ENCODE measurements around the gene BICC1.

The BICC1 gene

GRCh38 chr10:58842860-58843376 lies 330.2 kb downstream of the BICC1 start:
- no peak for TF ChIP-seq CTCF (conservative IDR thresholded peaks at IDR 0.05; ENCODE audit: low read length)
- no peak overlapping the region for H3K4me3 ChIP-seq (ENCODE audit: low read length)
- DNase-seq (ENCODE audit: low read depth): no peak

DNA sequence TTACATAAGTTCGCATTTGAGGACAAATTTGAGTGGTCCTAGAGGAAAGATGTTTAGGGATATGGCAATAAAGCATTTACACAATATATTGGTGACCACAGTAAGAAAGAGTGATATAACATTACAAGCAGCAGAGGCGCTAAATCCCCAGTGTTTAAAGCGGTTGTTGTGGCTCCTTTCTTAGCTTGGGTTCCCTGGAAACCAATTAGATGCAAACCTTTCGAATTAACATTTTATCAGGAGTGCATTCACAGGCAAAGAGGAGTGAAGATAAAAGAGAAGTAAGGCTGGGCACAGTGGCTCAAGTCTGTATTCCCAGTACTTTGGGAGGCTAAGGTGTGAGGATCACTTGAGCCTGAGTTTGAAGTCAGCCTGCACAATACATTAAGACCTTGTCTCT lies 331.1 kb downstream of the BICC1 start:
- no peak overlapping the region for H3K4me3 ChIP-seq (ENCODE audit: low read length)
- no peak for DNase-seq (ENCODE audit: low read depth)
- TF ChIP-seq CTCF (conservative IDR thresholded peaks at IDR 0.05; ENCODE audit: low read length): no peak

- H3K4me3 ChIP-seq (ENCODE audit: low read length): no peak overlapping the region
- DNase-seq (ENCODE audit: low read depth): no peak
- no peak for TF ChIP-seq CTCF (conservative IDR thresholded peaks at IDR 0.05; ENCODE audit: low read length)
Observed at GRCh38 chr10:58844680-58845079, 332.0 kb downstream of the BICC1 start.

DNA sequence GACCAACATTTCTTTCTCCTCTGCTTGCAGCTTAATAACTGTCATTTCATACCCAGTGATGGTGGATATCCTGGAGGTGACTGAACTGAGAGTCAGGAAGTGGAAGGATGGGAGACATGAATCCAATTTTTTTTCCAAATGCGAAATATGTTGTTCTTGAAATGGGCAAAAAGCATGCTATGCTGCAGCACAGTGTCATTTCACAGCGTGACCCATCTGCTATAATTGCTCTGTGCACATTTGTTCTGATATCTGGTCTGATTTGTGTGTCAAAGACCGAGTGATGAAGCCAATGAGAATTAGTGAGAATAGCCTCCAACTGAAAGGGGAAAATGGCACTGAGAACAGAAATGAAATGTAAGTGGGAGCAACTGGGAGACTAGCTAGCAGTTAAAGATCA lies 334.2 kb downstream of the BICC1 start:
- no peak for TF ChIP-seq CTCF (conservative IDR thresholded peaks at IDR 0.05; ENCODE audit: low read length)
- DNase-seq (ENCODE audit: low read depth): no peak
- no peak overlapping the region for H3K4me3 ChIP-seq (ENCODE audit: low read length)

DNA sequence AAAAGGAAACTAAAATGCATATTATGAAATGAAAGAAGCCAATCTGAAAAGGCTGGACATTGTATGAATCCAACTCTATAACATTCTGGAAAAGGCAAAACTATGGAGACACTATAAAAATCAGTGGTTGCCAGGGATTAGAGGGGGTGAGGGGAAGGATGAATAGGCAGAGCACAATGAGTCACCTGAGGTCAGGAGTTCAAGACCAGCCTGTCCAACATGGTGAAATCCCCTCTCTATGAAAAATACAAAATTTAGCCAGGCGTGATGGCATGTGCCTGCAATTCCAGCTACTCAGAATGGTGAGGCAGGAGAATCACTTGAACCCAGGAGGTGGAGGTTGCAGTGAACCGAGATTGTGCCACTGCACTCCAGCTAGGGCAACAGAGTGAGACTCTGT lies 338.9 kb downstream of the BICC1 start:
- DNase-seq (ENCODE audit: low read depth): no peak
- no peak for TF ChIP-seq CTCF (conservative IDR thresholded peaks at IDR 0.05; ENCODE audit: low read length)
- no peak overlapping the region for H3K4me3 ChIP-seq (ENCODE audit: low read length)

- TF ChIP-seq CTCF (conservative IDR thresholded peaks at IDR 0.05; ENCODE audit: low read length): no peak
- H3K4me3 ChIP-seq (ENCODE audit: low read length): no peak overlapping the region
- DNase-seq (ENCODE audit: low read depth): no peak
Observed at GRCh38 chr10:58853668-58854067, 341.0 kb downstream of the BICC1 start.

DNA sequence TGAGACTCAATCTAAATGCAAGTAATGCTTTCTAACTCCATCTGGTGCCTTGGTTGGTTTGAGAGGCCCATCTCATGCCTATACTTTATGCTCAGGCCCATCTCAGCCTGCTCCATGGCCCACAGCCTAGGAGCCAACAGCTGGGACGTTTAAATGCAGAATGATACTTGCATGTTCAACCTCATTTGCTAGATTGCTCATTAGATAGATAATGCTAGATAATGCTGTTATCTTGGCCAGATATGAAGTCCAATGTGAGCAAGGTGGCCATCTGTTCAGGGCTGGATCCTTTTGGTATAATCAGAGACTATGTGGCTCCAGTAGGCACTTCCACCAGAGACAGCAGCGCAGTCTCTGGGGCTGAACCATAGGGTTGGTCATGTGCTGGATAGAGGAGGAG lies 342.1 kb downstream of the BICC1 start:
- TF ChIP-seq CTCF (conservative IDR thresholded peaks at IDR 0.05; ENCODE audit: low read length): no peak
- no peak overlapping the region for H3K4me3 ChIP-seq (ENCODE audit: low read length)
- DNase-seq (ENCODE audit: low read depth): no peak

Data from AG10803 (cell line).